Liver (tissue), 9 donors: ENCODE results near the gene RBMS3. TPM values are rescaled to one million over a fixed set of nuclear protein-coding genes. Genes with fewer than 3 reads are reported as not detected.
A peak's percentile ranks its signal among the peaks of the same experiment; 100 is the strongest.

Experiments
- DNase-seq: peaks from one replicate; pipeline ENCODE4 v3.0.0-alpha.2; 2017; ENCODE audit warnings: low spot score
- H3K27ac ChIP-seq, 2 donors: one replicate each; pipeline ENCODE4 v1.7.0; 2013; ENCODE audit warnings: inconsistent platforms in 2 of 2, low read length in 2 of 2, control low read depth in 1 of 2, low read depth in 1 of 2, mild to moderate bottlenecking in 1 of 2
- H3K27me3 ChIP-seq, 4 donors: one replicate each; pipeline versions ENCODE4 v1.6.1 to v1.7.0; 2013; ENCODE audit warnings: low read length in 3 of 4, inconsistent platforms in 1 of 4, mild to moderate bottlenecking in 1 of 4, moderate library complexity in 1 of 4; ENCODE audit not compliant: control insufficient read depth in 4 of 4, insufficient read depth in 4 of 4
- H3K36me3 ChIP-seq, 4 donors: one replicate each; pipeline versions ENCODE4 v1.6.1 to v1.7.0; 2013; ENCODE audit warnings: low read length in 3 of 4, mild to moderate bottlenecking in 3 of 4, low read depth in 1 of 4, moderate library complexity in 1 of 4; ENCODE audit not compliant: control insufficient read depth in 4 of 4, insufficient read depth in 3 of 4
- H3K4me1 ChIP-seq, 4 donors: one replicate each; pipeline versions ENCODE4 v1.6.1 to v1.7.0; 2013; ENCODE audit warnings: low read length in 3 of 4, mild to moderate bottlenecking in 3 of 4, moderate library complexity in 1 of 4; ENCODE audit not compliant: control insufficient read depth in 4 of 4, insufficient read depth in 4 of 4
- H3K4me3 ChIP-seq, 3 donors: one replicate each; pipeline versions ENCODE4 v1.6.1 to v1.7.0; 2013; ENCODE audit warnings: low read length in 3 of 3, control low read depth in 1 of 3, low read depth in 1 of 3, mild to moderate bottlenecking in 1 of 3
- H3K9ac ChIP-seq, 2 donors: one replicate each; pipeline ENCODE4 v1.7.0; 2013; ENCODE audit warnings: low read length in 2 of 2, mild to moderate bottlenecking in 2 of 2, moderate library complexity in 2 of 2, control low read depth in 1 of 2, low read depth in 1 of 2
- H3K9me3 ChIP-seq, 4 donors: one replicate each; pipeline versions ENCODE4 v1.6.1 to v1.7.0; 2013; ENCODE audit warnings: low read length in 3 of 4; ENCODE audit not compliant: control insufficient read depth in 4 of 4
- EGR1 ChIP-seq, 2 donors: IDR thresholded peaks; 2 replicates each; pipeline ENCODE4 v1.6.1; 2016 to 2018; ENCODE audit warnings: antibody characterized with exemption in 2 of 2, low read depth in 2 of 2
- FOXA1 ChIP-seq: IDR thresholded peaks from 2 replicates; pipeline ENCODE4 v1.6.1; 2016; ENCODE audit warnings: antibody characterized with exemption
- FOXA2 ChIP-seq: IDR thresholded peaks from 2 replicates; pipeline ENCODE4 v1.6.1; 2016; ENCODE audit warnings: antibody characterized with exemption
- GABPA ChIP-seq, 2 donors: IDR thresholded peaks in 1 of 2; conservative IDR thresholded peaks in 1 of 2; 2 replicates each; pipeline ENCODE4 v1.6.1; 2016; ENCODE audit warnings: antibody characterized with exemption in 2 of 2, mild to moderate bottlenecking in 1 of 2, moderate library complexity in 1 of 2
- HNF4A ChIP-seq, 2 donors: conservative IDR thresholded peaks; 2 replicates each; pipeline ENCODE4 v1.6.1; 2016; ENCODE audit warnings: antibody characterized with exemption in 2 of 2, mild to moderate bottlenecking in 2 of 2
- JUND ChIP-seq, 2 donors: IDR thresholded peaks; 2 replicates each; pipeline ENCODE4 v1.6.1; 2016; ENCODE audit warnings: antibody characterized with exemption in 2 of 2
- NR2F2 ChIP-seq: IDR thresholded peaks from 2 replicates; pipeline ENCODE4 v1.6.1; 2016; ENCODE audit warnings: antibody characterized with exemption
- RAD21 ChIP-seq, 2 donors: IDR thresholded peaks; 2 replicates each; pipeline ENCODE4 v1.6.1; 2016; ENCODE audit warnings: antibody characterized with exemption in 2 of 2, mild to moderate bottlenecking in 2 of 2
- RXRA ChIP-seq, 2 donors: IDR thresholded peaks; 2 replicates each; pipeline ENCODE4 v1.6.1; 2017 to 2018; ENCODE audit warnings: antibody characterized with exemption in 2 of 2, mild to moderate bottlenecking in 1 of 2
- SP1 ChIP-seq: IDR thresholded peaks from 2 replicates; pipeline ENCODE4 v1.6.1; 2018; ENCODE audit warnings: antibody characterized with exemption, mild to moderate bottlenecking
- WGBS: extraction: QIAGEN DNeasy Blood & Tissue Kit; methylation state at CpG from one replicate; pipeline ENCODE4 v1.1.7; 2013; 5-methylcytosine and 5-hydroxymethylcytosine counted together
- polyA plus RNA-seq, 2 donors: library from polyadenylated mRNA; stranded (reverse) in 1 of 2; unstranded in 1 of 2; fragments of 200-250 nt in 1 of 2; fragments of >200 nt in 1 of 2; fragmentation: Nextera tagmentation in 1 of 2; extraction: Ambion mirVana in 1 of 2; gene quantifications; one replicate each; pipeline versions ENCODE4 v1.2.1 to v1.2.3, GENCODE V29; 2013 to 2015
- total RNA-seq, 2 donors: library from RNA; depleted of rRNA; stranded (reverse); fragments of >200 nt; gene quantifications; one replicate each; pipeline ENCODE4 v1.2.3, GENCODE V29; 2014
- TF ChIP-seq, protein P1 (sequence below): IDR thresholded peaks from 2 replicates; pipeline ENCODE4 v1.6.1; 2016; ENCODE audit warnings: antibody characterized with exemption, mild to moderate bottlenecking
- TF ChIP-seq, protein P2 (sequence below): IDR thresholded peaks from 2 replicates; pipeline ENCODE4 v1.6.1; 2016; ENCODE audit warnings: antibody characterized with exemption
- TF ChIP-seq, protein P3 (sequence below): fragments of 150-350 bp; IDR thresholded peaks from 2 replicates; pipeline ENCODE4 v1.5.1; 2017; ENCODE audit warnings: improper control_type of control experiment, low read depth, low read length; ENCODE audit not compliant: missing input control
- TF ChIP-seq, protein P4 (sequence below): IDR thresholded peaks from 2 replicates; pipeline ENCODE4 v1.6.1; 2016; ENCODE audit warnings: antibody characterized with exemption
- donor health status: healthy.
- donor health status: healthy.
- donor health status: healthy.
- donor health status: healthy.
- donor health status: healthy.

Gene RBMS3
- total and polyA plus RNA-seq, 4 donors = 1.2 to 14.9 (median 9.3) TPM

DNA sequence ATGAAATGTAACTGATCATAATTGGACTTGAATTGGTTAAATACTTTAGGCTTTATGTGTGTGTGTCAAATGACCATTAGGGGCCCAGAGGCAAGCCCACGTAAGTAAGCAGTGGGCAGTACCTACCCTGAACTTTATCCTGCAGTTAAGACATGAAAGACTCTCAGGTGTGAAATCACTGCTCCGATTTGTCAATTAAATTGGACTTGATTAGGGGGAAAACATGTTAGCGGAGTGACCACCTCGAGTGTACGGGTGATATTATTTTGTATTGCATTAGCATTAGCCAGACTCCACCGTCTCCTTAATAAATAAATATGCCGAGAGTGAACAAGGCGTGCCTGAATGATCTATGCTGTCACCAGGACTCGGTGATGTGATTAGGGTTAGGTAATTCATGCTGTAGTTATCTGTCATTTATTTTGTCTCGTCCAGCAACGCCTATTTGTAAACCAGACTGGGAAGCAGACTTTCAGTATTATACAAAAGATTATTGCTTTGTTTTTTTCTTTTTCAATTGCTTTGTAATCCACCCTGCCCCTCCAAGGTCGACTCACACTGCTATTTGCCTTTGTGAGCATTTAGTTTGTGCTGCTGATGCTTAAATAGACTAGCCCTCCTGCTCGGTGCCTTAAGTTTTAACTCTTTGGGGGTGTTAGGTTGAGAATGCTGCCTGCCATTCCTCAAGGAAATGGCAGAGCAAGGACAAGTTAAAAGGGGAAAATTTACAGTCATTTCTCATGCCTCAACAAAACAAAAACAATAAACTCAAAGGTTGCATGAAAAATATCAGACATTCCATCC lies 1.8 kb downstream of the RBMS3 start:
- no peak for DNase-seq
- peak overlapping the region; percentile 0 to 59 for H3K27ac ChIP-seq
- H3K4me1 ChIP-seq = peaks cover 0 to 12% (median 3%) of the 10 kb centered on the region in 4 donors
- no peaks in the 10 kb centered on the region for H3K9me3 ChIP-seq
- H3K4me3 ChIP-seq = peak overlapping the region; percentile 0 to 48 (median 7)
- H3K9ac ChIP-seq = peak overlapping the region in 1 of 2 donors; percentile 72
- TF ChIP-seq EGR1 (IDR thresholded peaks at IDR 0.05; ENCODE audit: low read depth in 2 of 2) = no peak
- TF ChIP-seq GABPA (IDR thresholded peaks at IDR 0.05 in 1 of 2, conservative IDR thresholded peaks at IDR 0.05 in 1 of 2) = no peak
- TF ChIP-seq FOXA2 = no peak
- no peak for TF ChIP-seq FOXA1
- TF ChIP-seq HNF4A (conservative IDR thresholded peaks at IDR 0.05) = no peak
- no peak for TF ChIP-seq RAD21 (IDR thresholded peaks at IDR 0.05)
- TF ChIP-seq, protein P1, sequence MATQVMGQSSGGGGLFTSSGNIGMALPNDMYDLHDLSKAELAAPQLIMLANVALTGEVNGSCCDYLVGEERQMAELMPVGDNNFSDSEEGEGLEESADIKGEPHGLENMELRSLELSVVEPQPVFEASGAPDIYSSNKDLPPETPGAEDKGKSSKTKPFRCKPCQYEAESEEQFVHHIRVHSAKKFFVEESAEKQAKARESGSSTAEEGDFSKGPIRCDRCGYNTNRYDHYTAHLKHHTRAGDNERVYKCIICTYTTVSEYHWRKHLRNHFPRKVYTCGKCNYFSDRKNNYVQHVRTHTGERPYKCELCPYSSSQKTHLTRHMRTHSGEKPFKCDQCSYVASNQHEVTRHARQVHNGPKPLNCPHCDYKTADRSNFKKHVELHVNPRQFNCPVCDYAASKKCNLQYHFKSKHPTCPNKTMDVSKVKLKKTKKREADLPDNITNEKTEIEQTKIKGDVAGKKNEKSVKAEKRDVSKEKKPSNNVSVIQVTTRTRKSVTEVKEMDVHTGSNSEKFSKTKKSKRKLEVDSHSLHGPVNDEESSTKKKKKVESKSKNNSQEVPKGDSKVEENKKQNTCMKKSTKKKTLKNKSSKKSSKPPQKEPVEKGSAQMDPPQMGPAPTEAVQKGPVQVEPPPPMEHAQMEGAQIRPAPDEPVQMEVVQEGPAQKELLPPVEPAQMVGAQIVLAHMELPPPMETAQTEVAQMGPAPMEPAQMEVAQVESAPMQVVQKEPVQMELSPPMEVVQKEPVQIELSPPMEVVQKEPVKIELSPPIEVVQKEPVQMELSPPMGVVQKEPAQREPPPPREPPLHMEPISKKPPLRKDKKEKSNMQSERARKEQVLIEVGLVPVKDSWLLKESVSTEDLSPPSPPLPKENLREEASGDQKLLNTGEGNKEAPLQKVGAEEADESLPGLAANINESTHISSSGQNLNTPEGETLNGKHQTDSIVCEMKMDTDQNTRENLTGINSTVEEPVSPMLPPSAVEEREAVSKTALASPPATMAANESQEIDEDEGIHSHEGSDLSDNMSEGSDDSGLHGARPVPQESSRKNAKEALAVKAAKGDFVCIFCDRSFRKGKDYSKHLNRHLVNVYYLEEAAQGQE = no peak
- TF ChIP-seq, protein P2, sequence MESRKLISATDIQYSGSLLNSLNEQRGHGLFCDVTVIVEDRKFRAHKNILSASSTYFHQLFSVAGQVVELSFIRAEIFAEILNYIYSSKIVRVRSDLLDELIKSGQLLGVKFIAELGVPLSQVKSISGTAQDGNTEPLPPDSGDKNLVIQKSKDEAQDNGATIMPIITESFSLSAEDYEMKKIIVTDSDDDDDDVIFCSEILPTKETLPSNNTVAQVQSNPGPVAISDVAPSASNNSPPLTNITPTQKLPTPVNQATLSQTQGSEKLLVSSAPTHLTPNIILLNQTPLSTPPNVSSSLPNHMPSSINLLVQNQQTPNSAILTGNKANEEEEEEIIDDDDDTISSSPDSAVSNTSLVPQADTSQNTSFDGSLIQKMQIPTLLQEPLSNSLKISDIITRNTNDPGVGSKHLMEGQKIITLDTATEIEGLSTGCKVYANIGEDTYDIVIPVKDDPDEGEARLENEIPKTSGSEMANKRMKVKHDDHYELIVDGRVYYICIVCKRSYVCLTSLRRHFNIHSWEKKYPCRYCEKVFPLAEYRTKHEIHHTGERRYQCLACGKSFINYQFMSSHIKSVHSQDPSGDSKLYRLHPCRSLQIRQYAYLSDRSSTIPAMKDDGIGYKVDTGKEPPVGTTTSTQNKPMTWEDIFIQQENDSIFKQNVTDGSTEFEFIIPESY = no peak
- no peak for TF ChIP-seq SP1
- TF ChIP-seq JUND (IDR thresholded peaks at IDR 0.05) = no peak
- no peak for TF ChIP-seq RXRA (IDR thresholded peaks at IDR 0.05)
- H3K36me3 ChIP-seq = no peaks in the 10 kb centered on the region
- WGBS = 23% methylated on average over 13 of the region's 13 CpGs
- H3K27me3 ChIP-seq = peaks cover 0 to 11% (median 3%) of the 10 kb centered on the region in 4 donors

DNA sequence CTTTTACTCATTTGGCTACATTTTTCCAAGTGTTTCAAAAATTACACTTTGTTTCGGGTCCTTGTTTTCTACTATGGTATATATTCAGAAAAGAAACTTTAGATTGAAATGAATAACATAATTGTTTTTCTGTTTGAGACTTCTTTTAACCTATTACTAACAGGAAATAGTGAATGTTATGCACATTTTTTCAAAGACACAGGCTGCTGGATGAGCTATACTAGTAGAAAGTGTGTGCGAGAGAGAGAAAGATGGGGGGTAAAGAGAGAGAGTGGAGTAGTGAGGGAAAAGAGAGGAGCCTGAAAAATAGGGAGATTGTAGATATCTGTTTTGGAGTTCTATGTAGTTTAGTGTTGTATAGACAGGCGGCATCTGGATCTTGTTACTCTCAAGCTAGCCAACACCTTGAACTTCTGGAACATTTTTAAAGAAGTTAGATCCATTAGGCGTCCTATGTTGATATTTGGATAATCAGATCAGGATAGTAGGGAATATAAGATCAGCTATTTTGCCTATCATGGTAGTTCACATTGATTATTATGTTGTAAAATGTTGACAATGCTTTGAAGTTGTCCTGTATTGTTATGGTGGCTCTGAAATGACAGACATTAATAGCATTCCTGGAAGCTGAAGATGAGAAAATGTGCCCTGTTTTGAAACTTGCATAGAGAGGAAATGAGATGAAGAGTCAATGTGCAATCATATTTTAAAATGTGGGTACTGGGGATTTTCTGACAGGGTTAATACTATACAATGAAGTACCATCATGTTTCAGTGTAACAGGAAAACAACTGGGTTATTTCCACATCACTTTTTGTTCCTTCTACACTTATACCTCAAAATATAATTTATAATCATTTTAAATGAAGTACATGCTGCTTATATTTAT lies 2.6 kb downstream of the RBMS3 start:
- H3K4me3 ChIP-seq = peak overlapping the region in 2 of 3 donors; percentile 20 to 48
- H3K4me1 ChIP-seq = peaks cover 0 to 12% (median 3%) of the 10 kb centered on the region in 4 donors
- peak overlapping the region; percentile 42 to 70 for H3K9ac ChIP-seq
- H3K36me3 ChIP-seq = no peaks in the 10 kb centered on the region
- H3K27me3 ChIP-seq = peaks cover 0 to 11% (median 1%) of the 10 kb centered on the region in 4 donors
- H3K27ac ChIP-seq = peak overlapping the region; percentile 0 to 31
- 65% methylated on average over 4 of the region's 4 CpGs for WGBS
- DNase-seq = no peak
- H3K9me3 ChIP-seq = no peaks in the 10 kb centered on the region
- TF ChIP-seq, protein P3, sequence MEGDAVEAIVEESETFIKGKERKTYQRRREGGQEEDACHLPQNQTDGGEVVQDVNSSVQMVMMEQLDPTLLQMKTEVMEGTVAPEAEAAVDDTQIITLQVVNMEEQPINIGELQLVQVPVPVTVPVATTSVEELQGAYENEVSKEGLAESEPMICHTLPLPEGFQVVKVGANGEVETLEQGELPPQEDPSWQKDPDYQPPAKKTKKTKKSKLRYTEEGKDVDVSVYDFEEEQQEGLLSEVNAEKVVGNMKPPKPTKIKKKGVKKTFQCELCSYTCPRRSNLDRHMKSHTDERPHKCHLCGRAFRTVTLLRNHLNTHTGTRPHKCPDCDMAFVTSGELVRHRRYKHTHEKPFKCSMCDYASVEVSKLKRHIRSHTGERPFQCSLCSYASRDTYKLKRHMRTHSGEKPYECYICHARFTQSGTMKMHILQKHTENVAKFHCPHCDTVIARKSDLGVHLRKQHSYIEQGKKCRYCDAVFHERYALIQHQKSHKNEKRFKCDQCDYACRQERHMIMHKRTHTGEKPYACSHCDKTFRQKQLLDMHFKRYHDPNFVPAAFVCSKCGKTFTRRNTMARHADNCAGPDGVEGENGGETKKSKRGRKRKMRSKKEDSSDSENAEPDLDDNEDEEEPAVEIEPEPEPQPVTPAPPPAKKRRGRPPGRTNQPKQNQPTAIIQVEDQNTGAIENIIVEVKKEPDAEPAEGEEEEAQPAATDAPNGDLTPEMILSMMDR = no peak
- TF ChIP-seq, protein P2 = no peak
- TF ChIP-seq JUND (IDR thresholded peaks at IDR 0.05) = no peak
- TF ChIP-seq SP1 = no peak
- TF ChIP-seq, protein P1 = no peak
- TF ChIP-seq EGR1 (IDR thresholded peaks at IDR 0.05; ENCODE audit: low read depth in 2 of 2) = no peak
- no peak for TF ChIP-seq RAD21 (IDR thresholded peaks at IDR 0.05)
- no peak for TF ChIP-seq NR2F2
- no peak for TF ChIP-seq RXRA (IDR thresholded peaks at IDR 0.05)
- TF ChIP-seq FOXA1 = no peak
- TF ChIP-seq, protein P4, sequence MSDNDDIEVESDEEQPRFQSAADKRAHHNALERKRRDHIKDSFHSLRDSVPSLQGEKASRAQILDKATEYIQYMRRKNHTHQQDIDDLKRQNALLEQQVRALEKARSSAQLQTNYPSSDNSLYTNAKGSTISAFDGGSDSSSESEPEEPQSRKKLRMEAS = no peak
